ENCODE results near the gene SNX10.

Gene SNX10

GRCh38 chr7:26320878-26321277, 29.2 kb downstream of the SNX10 start:
- no peaks in the 10 kb centered on the region for H3K9me3 ChIP-seq (ENCODE audit: control insufficient read depth, insufficient read depth, low read depth, low read length)
- H3K9ac ChIP-seq (ENCODE audit: low read length): no peak overlapping the region
- no peaks in the 10 kb centered on the region for H3K27me3 ChIP-seq (ENCODE audit: control insufficient read depth, insufficient read depth, low read length)
- H3K4me1 ChIP-seq (ENCODE audit: control insufficient read depth, insufficient read depth, low read length): no peaks in the 10 kb centered on the region
- H3K27ac ChIP-seq (ENCODE audit: low read depth, low read length): no peak overlapping the region
- H3K4me3 ChIP-seq (ENCODE audit: low read depth, low read length): no peak overlapping the region
- H3K36me3 ChIP-seq (ENCODE audit: control insufficient read depth, insufficient read depth, low read length): no peaks in the 10 kb centered on the region

- H3K27me3 ChIP-seq (ENCODE audit: control insufficient read depth, insufficient read depth, low read length): no peaks in the 10 kb centered on the region
- H3K36me3 ChIP-seq (ENCODE audit: control insufficient read depth, insufficient read depth, low read length): no peaks in the 10 kb centered on the region
- H3K4me1 ChIP-seq (ENCODE audit: control insufficient read depth, insufficient read depth, low read length): no peaks in the 10 kb centered on the region
- no peak overlapping the region for H3K4me3 ChIP-seq (ENCODE audit: low read depth, low read length)
- no peak overlapping the region for H3K9ac ChIP-seq (ENCODE audit: low read length)
- no peak overlapping the region for H3K27ac ChIP-seq (ENCODE audit: low read depth, low read length)
- no peaks in the 10 kb centered on the region for H3K9me3 ChIP-seq (ENCODE audit: control insufficient read depth, insufficient read depth, low read depth, low read length)
These were observed 29.8 kb downstream of the SNX10 start for GRCh38 chr7:26321435-26321834.

- H3K27me3 ChIP-seq (ENCODE audit: control insufficient read depth, insufficient read depth, low read length): no peaks in the 10 kb centered on the region
- H3K9ac ChIP-seq (ENCODE audit: low read length): no peak overlapping the region
- no peaks in the 10 kb centered on the region for H3K36me3 ChIP-seq (ENCODE audit: control insufficient read depth, insufficient read depth, low read length)
- H3K4me3 ChIP-seq (ENCODE audit: low read depth, low read length): no peak overlapping the region
- H3K4me1 ChIP-seq (ENCODE audit: control insufficient read depth, insufficient read depth, low read length): no peaks in the 10 kb centered on the region
- H3K27ac ChIP-seq (ENCODE audit: low read depth, low read length): no peak overlapping the region
- no peaks in the 10 kb centered on the region for H3K9me3 ChIP-seq (ENCODE audit: control insufficient read depth, insufficient read depth, low read depth, low read length)
These were observed 34.5 kb downstream of the SNX10 start for GRCh38 chr7:26326211-26326610.

GRCh38 chr7:26328498-26329390, 37.1 kb downstream of the SNX10 start:
- no peak overlapping the region for H3K27ac ChIP-seq (ENCODE audit: low read depth, low read length)
- H3K9ac ChIP-seq (ENCODE audit: low read length): no peak overlapping the region
- H3K9me3 ChIP-seq (ENCODE audit: control insufficient read depth, insufficient read depth, low read depth, low read length): no peaks in the 10 kb centered on the region
- H3K4me3 ChIP-seq (ENCODE audit: low read depth, low read length): no peak overlapping the region
- no peaks in the 10 kb centered on the region for H3K27me3 ChIP-seq (ENCODE audit: control insufficient read depth, insufficient read depth, low read length)
- no peaks in the 10 kb centered on the region for H3K36me3 ChIP-seq (ENCODE audit: control insufficient read depth, insufficient read depth, low read length)
- no peaks in the 10 kb centered on the region for H3K4me1 ChIP-seq (ENCODE audit: control insufficient read depth, insufficient read depth, low read length)

- Histone ChIP-seq H3K36me3 (ENCODE audit: control insufficient read depth, insufficient read depth, low read length) (no peaks in the 10 kb centered on the region), H3K27ac (ENCODE audit: low read depth, low read length) (no peak overlapping the region), H3K4me3 (ENCODE audit: low read depth, low read length) (no peak overlapping the region), H3K27me3 (ENCODE audit: control insufficient read depth, insufficient read depth, low read length) (no peaks in the 10 kb centered on the region), H3K9me3 (ENCODE audit: control insufficient read depth, insufficient read depth, low read depth, low read length) (no peaks in the 10 kb centered on the region), H3K9ac (ENCODE audit: low read length) (no peak overlapping the region), H3K4me1 (ENCODE audit: control insufficient read depth, insufficient read depth, low read length) (no peaks in the 10 kb centered on the region)
These were observed 38.0 kb downstream of the SNX10 start for GRCh38 chr7:26329520-26330255.

GRCh38 chr7:26331113-26331512, 39.5 kb downstream of the SNX10 start:
- no peaks in the 10 kb centered on the region for H3K4me1 ChIP-seq (ENCODE audit: control insufficient read depth, insufficient read depth, low read length)
- H3K36me3 ChIP-seq (ENCODE audit: control insufficient read depth, insufficient read depth, low read length): no peaks in the 10 kb centered on the region
- no peaks in the 10 kb centered on the region for H3K27me3 ChIP-seq (ENCODE audit: control insufficient read depth, insufficient read depth, low read length)
- H3K9me3 ChIP-seq (ENCODE audit: control insufficient read depth, insufficient read depth, low read depth, low read length): no peaks in the 10 kb centered on the region
- no peak overlapping the region for H3K9ac ChIP-seq (ENCODE audit: low read length)
- H3K27ac ChIP-seq (ENCODE audit: low read depth, low read length): no peak overlapping the region
- no peak overlapping the region for H3K4me3 ChIP-seq (ENCODE audit: low read depth, low read length)

GRCh38 chr7:26331789-26332188, 40.1 kb downstream of the SNX10 start:
- H3K36me3 ChIP-seq (ENCODE audit: control insufficient read depth, insufficient read depth, low read length): no peaks in the 10 kb centered on the region
- H3K9ac ChIP-seq (ENCODE audit: low read length): no peak overlapping the region
- H3K4me1 ChIP-seq (ENCODE audit: control insufficient read depth, insufficient read depth, low read length): no peaks in the 10 kb centered on the region
- H3K27ac ChIP-seq (ENCODE audit: low read depth, low read length): no peak overlapping the region
- H3K9me3 ChIP-seq (ENCODE audit: control insufficient read depth, insufficient read depth, low read depth, low read length): no peaks in the 10 kb centered on the region
- no peaks in the 10 kb centered on the region for H3K27me3 ChIP-seq (ENCODE audit: control insufficient read depth, insufficient read depth, low read length)
- H3K4me3 ChIP-seq (ENCODE audit: low read depth, low read length): no peak overlapping the region

- H3K27me3 ChIP-seq (ENCODE audit: control insufficient read depth, insufficient read depth, low read length): no peaks in the 10 kb centered on the region
- no peak overlapping the region for H3K4me3 ChIP-seq (ENCODE audit: low read depth, low read length)
- H3K9me3 ChIP-seq (ENCODE audit: control insufficient read depth, insufficient read depth, low read depth, low read length): no peaks in the 10 kb centered on the region
- H3K4me1 ChIP-seq (ENCODE audit: control insufficient read depth, insufficient read depth, low read length): no peaks in the 10 kb centered on the region
- H3K9ac ChIP-seq (ENCODE audit: low read length): no peak overlapping the region
- H3K27ac ChIP-seq (ENCODE audit: low read depth, low read length): no peak overlapping the region
- H3K36me3 ChIP-seq (ENCODE audit: control insufficient read depth, insufficient read depth, low read length): no peaks in the 10 kb centered on the region
These were observed 41.0 kb downstream of the SNX10 start for GRCh38 chr7:26332698-26333097.

GRCh38 chr7:26334166-26334859, 42.7 kb downstream of the SNX10 start:
- Histone ChIP-seq H3K27me3 (ENCODE audit: control insufficient read depth, insufficient read depth, low read length) (no peaks in the 10 kb centered on the region), H3K27ac (ENCODE audit: low read depth, low read length) (no peak overlapping the region), H3K4me3 (ENCODE audit: low read depth, low read length) (no peak overlapping the region), H3K9ac (ENCODE audit: low read length) (no peak overlapping the region), H3K36me3 (ENCODE audit: control insufficient read depth, insufficient read depth, low read length) (no peaks in the 10 kb centered on the region), H3K9me3 (ENCODE audit: control insufficient read depth, insufficient read depth, low read depth, low read length) (no peaks in the 10 kb centered on the region), H3K4me1 (ENCODE audit: control insufficient read depth, insufficient read depth, low read length) (no peaks in the 10 kb centered on the region)

GRCh38 chr7:26337232-26337865, 45.7 kb downstream of the SNX10 start:
- Histone ChIP-seq H3K9me3 (ENCODE audit: control insufficient read depth, insufficient read depth, low read depth, low read length) (no peaks in the 10 kb centered on the region), H3K4me1 (ENCODE audit: control insufficient read depth, insufficient read depth, low read length) (no peaks in the 10 kb centered on the region), H3K27ac (ENCODE audit: low read depth, low read length) (no peak overlapping the region), H3K27me3 (ENCODE audit: control insufficient read depth, insufficient read depth, low read length) (no peaks in the 10 kb centered on the region), H3K36me3 (ENCODE audit: control insufficient read depth, insufficient read depth, low read length) (no peaks in the 10 kb centered on the region), H3K9ac (ENCODE audit: low read length) (no peak overlapping the region), H3K4me3 (ENCODE audit: low read depth, low read length) (no peak overlapping the region)
